GM23248 (cell line): ENCODE data around the gene SF3A1.

Experiments
- EZH2 ChIP-seq: fragments of 200-600 bp; sonication (generic); IDR thresholded peaks from 2 replicates; pipeline ENCODE4 v1.6.1; 2018; ENCODE audit warnings: antibody characterized with exemption, mild to moderate bottlenecking; ENCODE audit not compliant: insufficient read depth, poor library complexity, severe bottlenecking
- EZH2phosphoT487 ChIP-seq: fragments of 200-600 bp; sonication (generic); IDR thresholded peaks from 2 replicates; pipeline ENCODE4 v1.6.1; 2018; ENCODE audit warnings: antibody characterized with exemption, moderate library complexity, mild to moderate bottlenecking, low read depth; ENCODE audit not compliant: insufficient read depth

DNA sequence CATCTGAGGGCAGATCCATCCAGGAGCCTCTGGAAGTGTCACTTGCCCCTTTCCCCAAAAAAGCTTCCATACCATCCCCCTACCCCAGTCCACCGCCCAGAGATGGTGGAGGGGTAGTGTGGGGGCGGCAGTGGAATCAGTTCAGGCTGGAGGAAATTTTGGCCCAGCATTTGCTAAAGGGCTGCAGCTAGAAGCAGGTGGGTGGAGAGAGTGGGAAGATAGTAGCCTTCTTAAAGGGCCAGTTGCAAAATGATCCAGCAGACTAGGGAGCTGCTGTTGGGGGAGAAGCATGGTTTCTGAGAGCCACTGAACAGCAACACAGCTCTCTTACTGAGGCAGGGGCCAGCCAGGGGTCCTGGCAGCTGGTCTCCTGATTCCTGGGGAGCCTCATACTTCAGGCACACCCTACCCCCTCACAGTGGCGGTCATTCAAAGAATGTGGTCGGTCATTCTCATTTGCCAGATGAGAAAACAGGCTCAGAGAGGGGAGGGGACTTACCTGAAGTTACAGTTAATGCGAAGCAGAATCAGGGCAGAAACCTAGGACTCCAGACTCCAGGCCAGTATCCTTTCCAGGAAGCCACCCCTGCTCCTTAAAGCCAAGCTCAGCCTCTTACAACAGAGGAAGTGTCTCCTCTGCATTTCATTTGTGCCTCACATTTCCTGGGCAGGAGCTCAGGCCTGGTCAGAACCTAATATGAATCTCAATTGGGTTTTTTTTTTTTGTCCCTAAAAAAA, 45.5 kb upstream of the SF3A1 start:
- TF ChIP-seq EZH2 (no peak), EZH2phosphoT487 (no peak)
